Endothelial cell of umbilical vein (primary cell): Measurements from ENCODE around the gene ATP1B3. TPM values are rescaled to one million over a fixed set of nuclear protein-coding genes. Genes with fewer than 3 reads are reported as not detected.

Experiments
- BruUV-seq: library from RNA; stranded (reverse); fragments of 400-500 nt; replicated peaks from 2 replicates; lab custom pipeline; 2021; lab: Mats Ljungman, UMichigan
- CTCF ChIA-PET: fragments of 300-600, 350-600 bp; sonication (Branson Sonifier 250); formaldehyde crosslinking; loops from one replicate; lab custom pipeline; 2021; ENCODE audit warnings: antibody characterized with exemption, inconsistent platforms; lab: Charles Lee
- POLR2A ChIA-PET: fragments of 300-600, 350-600 bp; sonication (Branson Sonifier 250); formaldehyde crosslinking; loops from one replicate; lab custom pipeline; 2021; ENCODE audit warnings: antibody characterized with exemption, inconsistent platforms; lab: Charles Lee
- DNase-seq: peaks from one replicate; pipeline ENCODE4 v3.0.0-alpha.2; 2011; ENCODE audit warnings: low read depth, low spot score
- FAIRE-seq: peaks from 2 replicates; lab custom pipeline; 2011; peaks lifted over from hg19 to GRCh38; lab: Jason Lieb, UNC
- H2AFZ ChIP-seq: 2 replicates; pipeline ENCODE4 v1.6.0; 2012; ENCODE audit warnings: low read depth, low read length, control low read depth, inconsistent platforms
- H3K27ac ChIP-seq: 2 replicates; pipeline ENCODE4 v1.5.1; 2011; ENCODE audit warnings: low read depth, mild to moderate bottlenecking, control low read depth, low read length, moderate library complexity; ENCODE audit not compliant: insufficient read depth
- H3K27me3 ChIP-seq, 2 experiments: 2 replicates each; pipeline versions ENCODE4 v1.6.0 to v1.6.1; 2011; ENCODE audit warnings: low read length in 2 of 2, mixed read lengths in 1 of 2; ENCODE audit not compliant: control insufficient read depth in 2 of 2, insufficient read depth in 2 of 2
- H3K36me3 ChIP-seq, 2 experiments: 2 replicates in 1 of 2; 3 replicates in 1 of 2; pipeline ENCODE4 v1.5.1; 2011; ENCODE audit warnings: low read length in 2 of 2, mild to moderate bottlenecking in 1 of 2, moderate library complexity in 1 of 2; ENCODE audit not compliant: control insufficient read depth in 2 of 2, insufficient read depth in 2 of 2; ENCODE audit errors: extremely low read depth in 1 of 2
- H3K4me1 ChIP-seq: 3 replicates; pipeline ENCODE4 v1.5.1; 2011; ENCODE audit warnings: mild to moderate bottlenecking, low read length; ENCODE audit not compliant: control insufficient read depth, insufficient read depth; ENCODE audit errors: extremely low read depth
- H3K4me2 ChIP-seq: 2 replicates; pipeline ENCODE4 v1.6.1; 2011; ENCODE audit warnings: low read length, control low read depth, mixed read lengths; ENCODE audit not compliant: insufficient read depth
- H3K4me3 ChIP-seq, 3 experiments: fragments of 200-600 bp in 1 of 3; sonication (generic), shearing (Covaris generic) in 1 of 3; replicated peaks in 1 of 3; 2 replicates each; pipeline ENCODE4 v1.5.1; 2011 to 2016; ENCODE audit warnings: control low read depth in 3 of 3, low read length in 3 of 3, mild to moderate bottlenecking in 2 of 3, inconsistent platforms in 1 of 3, low read depth in 1 of 3, moderate library complexity in 1 of 3; ENCODE audit not compliant: insufficient read depth in 1 of 3
- H3K79me2 ChIP-seq: 2 replicates; pipeline ENCODE4 v1.6.0; 2012; ENCODE audit warnings: low read length, inconsistent platforms; ENCODE audit not compliant: control insufficient read depth, insufficient read depth
- H3K9ac ChIP-seq: replicated peaks from 2 replicates; pipeline ENCODE3; 2011; ENCODE audit warnings: low read length, control low read depth; ENCODE audit not compliant: insufficient read depth; ENCODE audit errors: extremely low read depth
- H3K9me1 ChIP-seq: replicated peaks from 3 replicates; pipeline ENCODE4 v1.6.0; 2011; ENCODE audit warnings: mild to moderate bottlenecking, low read length; ENCODE audit not compliant: control insufficient read depth, insufficient read depth; ENCODE audit errors: extremely low read depth
- H3K9me3 ChIP-seq: replicated peaks from 2 replicates; pipeline ENCODE4 v1.5.1; 2012; ENCODE audit warnings: low read length, inconsistent platforms; ENCODE audit not compliant: control insufficient read depth, insufficient read depth
- H4K20me1 ChIP-seq: replicated peaks from 2 replicates; pipeline ENCODE3; 2011; ENCODE audit warnings: mild to moderate bottlenecking, low read length; ENCODE audit not compliant: control insufficient read depth, insufficient read depth; ENCODE audit errors: extremely low read depth
- EZH2 ChIP-seq: IDR thresholded peaks from 2 replicates; pipeline ENCODE4 v1.6.1; 2012; ENCODE audit warnings: borderline replicate concordance, low read depth, mild to moderate bottlenecking, moderate library complexity, low read length, inconsistent platforms; ENCODE audit not compliant: severe bottlenecking
- FOS ChIP-seq: IDR thresholded peaks from 2 replicates; pipeline ENCODE4 v1.6.1; 2011; ENCODE audit warnings: mild to moderate bottlenecking, low read length, moderate library complexity, borderline replicate concordance; ENCODE audit not compliant: insufficient read depth
- GATA2 ChIP-seq: IDR thresholded peaks from 2 replicates; pipeline ENCODE4 v1.7.0; 2011; ENCODE audit warnings: low read depth, mild to moderate bottlenecking, moderate library complexity, mixed read lengths, low read length; ENCODE audit not compliant: insufficient read length, insufficient read depth
- JUN ChIP-seq: IDR thresholded peaks from 2 replicates; pipeline ENCODE4 v1.6.1; 2011; ENCODE audit warnings: borderline replicate concordance, low read depth; ENCODE audit not compliant: insufficient read length, insufficient read depth
- MYC ChIP-seq: IDR thresholded peaks from one replicate; pipeline ENCODE4 v1.6.1; 2011; ENCODE audit warnings: mild to moderate bottlenecking, low read depth, low read length
- POLR2A ChIP-seq: IDR thresholded peaks from 2 replicates; pipeline ENCODE4 v1.6.1; 2012; ENCODE audit warnings: low read depth, mild to moderate bottlenecking, control low read depth, low read length
- dilution Hi-C: fragments of 300-500 bp; cut with MboI; formaldehyde crosslinking; loops from one replicate; pipeline ENCODE4 v1.15.0; 2019; ENCODE audit warnings: low sequenced_read_pairs; ENCODE audit not compliant: extremely low pct_ligation_motif_present
- intact Hi-C: fragments of 100-400 bp; cut with micrococcal nuclease; formaldehyde crosslinking; loops from one replicate; pipeline ENCODE4 v1.10.0; 2022
- polyA plus RNA-seq, 4 experiments: library from polyadenylated mRNA; depleted of rRNA in 3 of 4; stranded (reverse) in 3 of 4; unstranded in 1 of 4; fragments of >200 nt; gene quantifications; 2 replicates each; pipeline versions ENCODE4 v1.2.1 to v1.2.3, GENCODE V29; 2011 to 2012; ENCODE audit warnings: missing spikeins in 1 of 4
- total RNA-seq: library from RNA; stranded (reverse); gene quantifications from 2 replicates; pipeline ENCODE4 v1.2.3, GENCODE V29; 2021
- TF ChIP-seq, protein P1 (sequence below), 2 donors: IDR thresholded peaks; 1 replicate in 1 of 2; 2 replicates in 1 of 2; pipeline ENCODE4 v1.5.1; 2011; ENCODE audit warnings: low read length in 2 of 2, mild to moderate bottlenecking in 2 of 2, moderate library complexity in 2 of 2, control low read depth in 1 of 2, inconsistent platforms in 1 of 2, low read depth in 1 of 2; ENCODE audit not compliant: insufficient read depth in 1 of 2; ENCODE audit errors: extremely low read depth in 1 of 2

Gene ATP1B3
- total and polyA plus RNA-seq, 2 donors (not counting 3 experiments of a cell fraction or from before 2014, with no cell fraction given) = 227 to 279 TPM

DNA sequence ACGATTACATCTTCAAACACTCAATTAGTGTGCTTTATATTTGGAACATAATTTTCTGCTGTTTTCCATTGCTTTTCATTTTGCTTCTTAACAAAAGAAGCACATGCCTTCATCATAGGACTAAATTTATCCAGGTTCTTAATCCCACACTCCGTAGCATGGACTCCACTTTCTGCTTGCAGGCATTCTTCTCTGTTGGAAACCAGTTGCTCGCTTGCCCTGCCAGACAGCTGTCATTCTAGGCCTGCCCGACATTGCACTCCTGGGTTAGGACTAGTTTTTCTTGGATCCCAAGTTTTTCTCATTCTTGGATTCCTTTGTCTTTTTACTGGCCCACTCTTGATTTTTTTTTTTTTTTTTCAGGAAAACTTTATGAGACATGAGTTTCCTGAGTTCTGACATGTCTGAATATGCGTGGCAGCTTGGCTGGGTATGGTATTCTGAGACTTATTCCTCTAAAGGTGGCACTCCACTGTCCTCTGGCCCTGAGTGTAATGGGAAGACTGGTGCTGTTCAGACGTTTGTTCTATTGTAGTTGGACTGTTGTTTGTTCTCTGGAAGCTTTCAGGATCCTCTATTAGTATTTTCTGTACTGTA, 6.3 kb upstream of the ATP1B3 start:
- Histone ChIP-seq H3K36me3 (no peaks in the 10 kb centered on the region), H3K4me2 (no peak overlapping the region), H3K27ac (no peak overlapping the region), H3K9me1 (no peaks in the 10 kb centered on the region), H4K20me1 (no peaks in the 10 kb centered on the region), H2AFZ (no peak overlapping the region), H3K79me2 (no peaks in the 10 kb centered on the region), H3K4me1 (peaks cover 11% of the 10 kb centered on the region), H3K27me3 (no peaks in the 10 kb centered on the region), H3K9me3 (no peaks in the 10 kb centered on the region), H3K4me3 (no peak overlapping the region), H3K9ac (no peak overlapping the region)
- ChIA-PET POLR2A (no interaction called here), CTCF (no interaction called here)
- FAIRE-seq = no peak
- dilution Hi-C loops (no loop called here), intact Hi-C loops (no loop called here)
- no TSS peak for BruUV-seq
- TF ChIP-seq POLR2A = no peak
- no peak for TF ChIP-seq EZH2
- TF ChIP-seq FOS = no peak
- TF ChIP-seq JUN = no peak
- no peak for TF ChIP-seq GATA2
- DNase-seq = peak; percentile 58

- peak overlapping the region; percentile 67 to 98 (median 88) for H3K4me3 ChIP-seq
- ChIA-PET POLR2A (interaction anchor here (0.8 kb wide), 1 partner anchor 78 kb away, joined by 3 read pairs; no protein-coding TSS in a partner anchor), CTCF (interaction anchor here (0.6 to 3.7 kb wide), 38 partner anchors 9 to 415 kb away, joined by 3 to 34 read pairs (median 5); partner anchors contain the start of gene RNF7)
- H3K4me1 ChIP-seq = peaks cover 18% of the 10 kb centered on the region
- intact Hi-C loops (loop anchor here (1.0 to 2.0 kb wide), 6 partner anchors 15 to 299 kb away; partner anchors contain the start of gene RNF7), dilution Hi-C loops (no loop called here)
- TF ChIP-seq, protein P1, sequence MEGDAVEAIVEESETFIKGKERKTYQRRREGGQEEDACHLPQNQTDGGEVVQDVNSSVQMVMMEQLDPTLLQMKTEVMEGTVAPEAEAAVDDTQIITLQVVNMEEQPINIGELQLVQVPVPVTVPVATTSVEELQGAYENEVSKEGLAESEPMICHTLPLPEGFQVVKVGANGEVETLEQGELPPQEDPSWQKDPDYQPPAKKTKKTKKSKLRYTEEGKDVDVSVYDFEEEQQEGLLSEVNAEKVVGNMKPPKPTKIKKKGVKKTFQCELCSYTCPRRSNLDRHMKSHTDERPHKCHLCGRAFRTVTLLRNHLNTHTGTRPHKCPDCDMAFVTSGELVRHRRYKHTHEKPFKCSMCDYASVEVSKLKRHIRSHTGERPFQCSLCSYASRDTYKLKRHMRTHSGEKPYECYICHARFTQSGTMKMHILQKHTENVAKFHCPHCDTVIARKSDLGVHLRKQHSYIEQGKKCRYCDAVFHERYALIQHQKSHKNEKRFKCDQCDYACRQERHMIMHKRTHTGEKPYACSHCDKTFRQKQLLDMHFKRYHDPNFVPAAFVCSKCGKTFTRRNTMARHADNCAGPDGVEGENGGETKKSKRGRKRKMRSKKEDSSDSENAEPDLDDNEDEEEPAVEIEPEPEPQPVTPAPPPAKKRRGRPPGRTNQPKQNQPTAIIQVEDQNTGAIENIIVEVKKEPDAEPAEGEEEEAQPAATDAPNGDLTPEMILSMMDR (IDR thresholded peaks at IDR 0.05; ENCODE audit: extremely low read depth in 1 of 2, insufficient read depth in 1 of 2, low read depth in 1 of 2, low read length in 2 of 2) = peak; percentile 83 to 89
- no peak for TF ChIP-seq FOS
- no peak for TF ChIP-seq JUN
- no peak for TF ChIP-seq MYC
- H3K36me3 ChIP-seq = peaks cover 0 to 4% of the 10 kb centered on the region in 2 experiments
- H2AFZ ChIP-seq = peak overlapping the region; percentile 94
- peaks cover 3% of the 10 kb centered on the region for H4K20me1 ChIP-seq
- H3K79me2 ChIP-seq = peaks cover 37% of the 10 kb centered on the region
- H3K9ac ChIP-seq = peak overlapping the region; percentile 87
- no peaks in the 10 kb centered on the region for H3K27me3 ChIP-seq
- peak overlapping the region; percentile 88 for H3K27ac ChIP-seq
- BruUV-seq = no TSS peak
- peak overlapping the region; percentile 97 for H3K4me2 ChIP-seq
- no peaks in the 10 kb centered on the region for H3K9me3 ChIP-seq
- FAIRE-seq (peak; percentile 69), DNase-seq (peak; percentile 84)
- H3K9me1 ChIP-seq = no peaks in the 10 kb centered on the region
Measured at GRCh38 chr3:141875374-141875892, 1.0 kb upstream of the ATP1B3 start.
